IMR-90 (cell line): ENCODE results near the gene ARHGAP15.

Experiments
- CEBPB ChIP-seq: IDR thresholded peaks from 2 replicates; pipeline ENCODE4 v1.6.1; 2012; ENCODE audit warnings: low read depth, low read length, improper control_type of control experiment
- MAFK ChIP-seq: IDR thresholded peaks from 2 replicates; pipeline ENCODE4 v1.6.1; 2012; ENCODE audit warnings: low read depth, low read length, improper control_type of control experiment
- POLR2A ChIP-seq: IDR thresholded peaks from 2 replicates; pipeline ENCODE4 v1.6.1; 2012; ENCODE audit warnings: mild to moderate bottlenecking, low read depth, low read length
- SMC3 ChIP-seq: fragments of 150-350 bp; IDR thresholded peaks from 2 replicates; pipeline ENCODE4 v1.6.1; 2016; ENCODE audit warnings: low read depth, mild to moderate bottlenecking, antibody characterized with exemption, low read length, moderate library complexity
- TF ChIP-seq, protein P1 (sequence below): conservative IDR thresholded peaks from 2 replicates; pipeline ENCODE4 v1.5.1; 2012; ENCODE audit warnings: mild to moderate bottlenecking, low read depth, low read length, improper control_type of control experiment

DNA sequence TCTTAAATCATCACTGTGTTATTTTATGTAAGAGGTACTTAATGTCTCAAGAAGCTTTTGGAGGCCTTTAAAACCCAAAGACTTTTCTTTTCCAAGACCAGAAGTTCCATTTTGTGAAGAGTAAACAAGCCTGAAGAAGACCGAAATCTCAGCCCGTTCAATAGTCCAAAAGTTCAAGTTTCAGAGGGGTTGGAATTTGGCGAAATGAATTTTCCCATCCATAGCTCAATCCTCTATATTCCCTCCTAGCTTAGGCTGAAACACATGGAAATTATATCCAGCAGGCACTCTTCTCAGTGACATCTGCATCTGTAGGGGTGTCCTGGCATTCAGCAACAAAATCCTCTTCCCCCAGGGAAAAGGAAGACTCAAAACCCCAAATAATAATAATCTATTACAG, 344.6 kb downstream of the ARHGAP15 start:
- TF ChIP-seq POLR2A (no peak), SMC3 (no peak), CEBPB (no peak), MAFK (no peak)
- TF ChIP-seq, protein P1, sequence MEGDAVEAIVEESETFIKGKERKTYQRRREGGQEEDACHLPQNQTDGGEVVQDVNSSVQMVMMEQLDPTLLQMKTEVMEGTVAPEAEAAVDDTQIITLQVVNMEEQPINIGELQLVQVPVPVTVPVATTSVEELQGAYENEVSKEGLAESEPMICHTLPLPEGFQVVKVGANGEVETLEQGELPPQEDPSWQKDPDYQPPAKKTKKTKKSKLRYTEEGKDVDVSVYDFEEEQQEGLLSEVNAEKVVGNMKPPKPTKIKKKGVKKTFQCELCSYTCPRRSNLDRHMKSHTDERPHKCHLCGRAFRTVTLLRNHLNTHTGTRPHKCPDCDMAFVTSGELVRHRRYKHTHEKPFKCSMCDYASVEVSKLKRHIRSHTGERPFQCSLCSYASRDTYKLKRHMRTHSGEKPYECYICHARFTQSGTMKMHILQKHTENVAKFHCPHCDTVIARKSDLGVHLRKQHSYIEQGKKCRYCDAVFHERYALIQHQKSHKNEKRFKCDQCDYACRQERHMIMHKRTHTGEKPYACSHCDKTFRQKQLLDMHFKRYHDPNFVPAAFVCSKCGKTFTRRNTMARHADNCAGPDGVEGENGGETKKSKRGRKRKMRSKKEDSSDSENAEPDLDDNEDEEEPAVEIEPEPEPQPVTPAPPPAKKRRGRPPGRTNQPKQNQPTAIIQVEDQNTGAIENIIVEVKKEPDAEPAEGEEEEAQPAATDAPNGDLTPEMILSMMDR = no peak
